BJ (cell line): ENCODE results near the gene SORCS2. TPM values are rescaled to one million over a fixed set of nuclear protein-coding genes. Genes with fewer than 3 reads are reported as not detected.

Source experiments
- CTCF ChIA-PET: fragments of 350-600 bp; formaldehyde crosslinking; extraction: SDS; loops from one replicate; lab custom pipeline; 2021; ENCODE audit warnings: antibody characterized with exemption, inconsistent platforms; lab: Yijun Ruan, JAX
- POLR2A ChIA-PET: fragments of 300-600 bp; sonication (Branson Sonifier 250); formaldehyde crosslinking; extraction: SDS; loops from one replicate; lab custom pipeline; 2021; ENCODE audit warnings: antibody characterized with exemption; lab: Charles Lee
- DNase-seq: peaks from one replicate; pipeline ENCODE4 v3.0.0-alpha.2; 2011; ENCODE audit warnings: low read depth
- H3K27me3 ChIP-seq: 2 replicates; pipeline ENCODE4 v1.6.0; 2011; ENCODE audit warnings: low read length; ENCODE audit not compliant: control insufficient read depth, insufficient read depth
- H3K36me3 ChIP-seq: 2 replicates; pipeline ENCODE4 v1.5.1; 2011; ENCODE audit warnings: low read length; ENCODE audit not compliant: control insufficient read depth, insufficient read depth
- H3K4me3 ChIP-seq: 2 replicates; pipeline ENCODE4 v1.5.1; 2011; ENCODE audit warnings: low read depth, mild to moderate bottlenecking, control low read depth, low read length
- polyA plus RNA-seq: library from polyadenylated mRNA; depleted of rRNA; stranded (reverse); fragments of >200 nt; gene quantifications from 2 replicates; pipeline ENCODE4 v1.2.3, GENCODE V29; 2011
- TF ChIP-seq, protein P1 (sequence below): IDR thresholded peaks from 2 replicates; pipeline ENCODE4 v1.5.1; 2011; ENCODE audit warnings: low read depth, mild to moderate bottlenecking, control low read depth, inconsistent platforms, low read length, moderate library complexity; ENCODE audit not compliant: insufficient read depth

The SORCS2 gene
- polyA plus RNA-seq, 1 experiment, result 0.63 TPM

GRCh38 chr4:7207628-7208231 lies 15.4 kb downstream of the SORCS2 start:
- Histone ChIP-seq H3K4me3 (no peak overlapping the region), H3K36me3 (no peaks in the 10 kb centered on the region), H3K27me3 (no peaks in the 10 kb centered on the region)
- no peak for DNase-seq
- TF ChIP-seq, protein P1, sequence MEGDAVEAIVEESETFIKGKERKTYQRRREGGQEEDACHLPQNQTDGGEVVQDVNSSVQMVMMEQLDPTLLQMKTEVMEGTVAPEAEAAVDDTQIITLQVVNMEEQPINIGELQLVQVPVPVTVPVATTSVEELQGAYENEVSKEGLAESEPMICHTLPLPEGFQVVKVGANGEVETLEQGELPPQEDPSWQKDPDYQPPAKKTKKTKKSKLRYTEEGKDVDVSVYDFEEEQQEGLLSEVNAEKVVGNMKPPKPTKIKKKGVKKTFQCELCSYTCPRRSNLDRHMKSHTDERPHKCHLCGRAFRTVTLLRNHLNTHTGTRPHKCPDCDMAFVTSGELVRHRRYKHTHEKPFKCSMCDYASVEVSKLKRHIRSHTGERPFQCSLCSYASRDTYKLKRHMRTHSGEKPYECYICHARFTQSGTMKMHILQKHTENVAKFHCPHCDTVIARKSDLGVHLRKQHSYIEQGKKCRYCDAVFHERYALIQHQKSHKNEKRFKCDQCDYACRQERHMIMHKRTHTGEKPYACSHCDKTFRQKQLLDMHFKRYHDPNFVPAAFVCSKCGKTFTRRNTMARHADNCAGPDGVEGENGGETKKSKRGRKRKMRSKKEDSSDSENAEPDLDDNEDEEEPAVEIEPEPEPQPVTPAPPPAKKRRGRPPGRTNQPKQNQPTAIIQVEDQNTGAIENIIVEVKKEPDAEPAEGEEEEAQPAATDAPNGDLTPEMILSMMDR, result no peak
- POLR2A ChIA-PET, result no interaction called here
- CTCF ChIA-PET, result interaction anchor here (0.6 to 5.1 kb wide), 5 partner anchors 13 to 671 kb away, joined by 3 to 37 read pairs (median 4); no protein-coding TSS in a partner anchor

GRCh38 chr4:7208509-7209451 lies 16.4 kb downstream of the SORCS2 start:
- CTCF ChIA-PET, result interaction anchor here (5.1 kb wide), 1 partner anchor 14 kb away, joined by 37 read pairs; no protein-coding TSS in a partner anchor
- no peak for DNase-seq
- no peaks in the 10 kb centered on the region for H3K27me3 ChIP-seq
- TF ChIP-seq, protein P1, result no peak
- H3K36me3 ChIP-seq, result no peaks in the 10 kb centered on the region
- POLR2A ChIA-PET, result no interaction called here
- H3K4me3 ChIP-seq, result no peak overlapping the region

DNA sequence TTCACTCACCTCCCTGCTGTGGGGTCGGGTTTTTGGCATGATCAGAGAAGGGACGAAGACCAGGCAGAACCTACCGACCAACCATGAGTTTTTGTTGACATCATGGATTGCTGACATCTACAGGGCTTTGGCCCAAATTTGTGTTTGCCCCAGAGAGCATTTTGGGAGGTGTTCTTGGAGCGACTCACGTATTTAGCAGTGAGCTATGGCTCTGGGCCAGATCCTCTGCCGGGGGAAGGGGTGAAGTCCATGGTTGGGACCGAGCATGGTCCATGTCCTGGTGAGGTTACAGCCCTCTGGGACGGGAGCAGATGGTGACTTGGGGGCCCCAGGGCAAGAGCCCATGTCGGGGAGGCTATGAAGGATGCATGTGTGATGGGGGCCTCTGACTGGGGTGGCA lies 17.4 kb downstream of the SORCS2 start:
- TF ChIP-seq, protein P1, result no peak
- no peak for DNase-seq

GRCh38 chr4:7210824-7211223 lies 18.5 kb downstream of the SORCS2 start:
- DNase-seq, result peak; percentile 66
- H3K4me3 ChIP-seq, result no peak overlapping the region
- TF ChIP-seq, protein P1, result no peak
- H3K27me3 ChIP-seq, result no peaks in the 10 kb centered on the region
- no peaks in the 10 kb centered on the region for H3K36me3 ChIP-seq
- POLR2A ChIA-PET, result no interaction called here
- CTCF ChIA-PET, result interaction anchor here (2.9 kb wide), 1 partner anchor 17 kb away, joined by 8 read pairs; no protein-coding TSS in a partner anchor

More for the DNA sequence above, 17.4 kb downstream of the SORCS2 start:
- CTCF ChIA-PET, result no interaction called here
- Histone ChIP-seq H3K27me3 (no peaks in the 10 kb centered on the region), H3K4me3 (no peak overlapping the region), H3K36me3 (no peaks in the 10 kb centered on the region)
- POLR2A ChIA-PET, result no interaction called here

DNA sequence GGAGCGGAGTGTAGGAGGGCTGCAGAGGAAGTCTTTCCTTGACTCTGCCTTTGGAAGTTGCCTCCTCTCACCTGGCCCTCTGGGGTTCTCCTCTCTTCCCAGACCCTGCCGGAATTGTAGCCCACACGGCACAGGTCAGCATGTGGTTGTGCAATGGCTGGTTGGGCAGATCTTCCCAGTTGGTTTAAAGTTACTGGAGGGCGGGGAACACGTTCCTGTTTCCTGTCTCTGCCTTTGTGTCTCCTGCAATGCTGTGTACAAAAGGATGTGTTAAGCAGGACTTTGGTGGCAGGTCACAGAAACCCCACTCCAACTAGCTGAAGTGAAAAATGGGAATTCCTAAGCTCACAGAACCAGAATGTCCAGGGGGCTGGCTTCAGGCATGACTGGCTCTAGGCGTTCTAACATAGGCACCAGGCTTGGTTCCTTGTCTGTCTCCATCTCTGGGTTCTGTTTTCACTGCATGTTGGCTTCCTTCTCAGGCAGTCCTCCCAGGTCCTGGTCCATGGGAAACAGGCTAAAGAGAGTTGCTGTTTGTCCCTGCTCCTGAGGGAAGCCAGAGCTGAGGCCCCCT lies 19.9 kb downstream of the SORCS2 start:
- TF ChIP-seq, protein P1, result no peak
- ChIA-PET POLR2A (no interaction called here), CTCF (interaction anchor here (2.9 kb wide), 1 partner anchor 18 kb away, joined by 8 read pairs; no protein-coding TSS in a partner anchor)
- DNase-seq, result no peak
- H3K36me3 ChIP-seq, result no peaks in the 10 kb centered on the region
- no peak overlapping the region for H3K4me3 ChIP-seq
- H3K27me3 ChIP-seq, result no peaks in the 10 kb centered on the region
